ENCODE measurements around the gene CCSER2.

CCSER2 gene

GRCh38 chr10:84551437-84552120 lies 223.2 kb downstream of the CCSER2 start:
- DNase-seq: no peak
- H3K9me3 ChIP-seq (ENCODE audit: severe bottlenecking): no peaks in the 10 kb centered on the region
- no peaks in the 10 kb centered on the region for H3K27me3 ChIP-seq (ENCODE audit: insufficient read depth, low read depth, severe bottlenecking)
- no peak overlapping the region for H3K4me3 ChIP-seq (ENCODE audit: low read depth, low read length)
- H3K36me3 ChIP-seq: no peaks in the 10 kb centered on the region
- TF ChIP-seq, protein P1, sequence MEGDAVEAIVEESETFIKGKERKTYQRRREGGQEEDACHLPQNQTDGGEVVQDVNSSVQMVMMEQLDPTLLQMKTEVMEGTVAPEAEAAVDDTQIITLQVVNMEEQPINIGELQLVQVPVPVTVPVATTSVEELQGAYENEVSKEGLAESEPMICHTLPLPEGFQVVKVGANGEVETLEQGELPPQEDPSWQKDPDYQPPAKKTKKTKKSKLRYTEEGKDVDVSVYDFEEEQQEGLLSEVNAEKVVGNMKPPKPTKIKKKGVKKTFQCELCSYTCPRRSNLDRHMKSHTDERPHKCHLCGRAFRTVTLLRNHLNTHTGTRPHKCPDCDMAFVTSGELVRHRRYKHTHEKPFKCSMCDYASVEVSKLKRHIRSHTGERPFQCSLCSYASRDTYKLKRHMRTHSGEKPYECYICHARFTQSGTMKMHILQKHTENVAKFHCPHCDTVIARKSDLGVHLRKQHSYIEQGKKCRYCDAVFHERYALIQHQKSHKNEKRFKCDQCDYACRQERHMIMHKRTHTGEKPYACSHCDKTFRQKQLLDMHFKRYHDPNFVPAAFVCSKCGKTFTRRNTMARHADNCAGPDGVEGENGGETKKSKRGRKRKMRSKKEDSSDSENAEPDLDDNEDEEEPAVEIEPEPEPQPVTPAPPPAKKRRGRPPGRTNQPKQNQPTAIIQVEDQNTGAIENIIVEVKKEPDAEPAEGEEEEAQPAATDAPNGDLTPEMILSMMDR (IDR thresholded peaks at IDR 0.05; ENCODE audit: low read depth, low read length): no peak
- H3K27ac ChIP-seq: no peak overlapping the region

DNA sequence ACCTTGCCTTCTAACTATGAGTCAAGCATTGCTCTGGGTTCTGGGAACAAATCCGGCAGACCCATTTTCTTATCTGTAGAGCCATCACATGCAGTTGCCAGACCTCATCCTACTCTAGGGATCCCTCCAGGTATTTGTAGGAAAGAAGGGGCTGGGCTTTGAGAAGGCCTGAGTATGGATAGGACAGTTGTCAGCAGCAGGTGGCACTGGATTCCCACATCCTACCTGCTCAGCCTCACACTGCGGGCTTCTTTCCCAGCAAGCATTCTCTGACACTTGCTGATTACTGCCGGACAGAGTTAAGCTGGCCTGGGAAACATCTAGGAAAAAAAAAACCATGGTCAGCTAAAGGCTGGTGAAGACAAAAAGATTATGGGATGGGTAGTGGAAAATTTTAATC lies 224.1 kb downstream of the CCSER2 start:
- TF ChIP-seq, protein P1 (IDR thresholded peaks at IDR 0.05; ENCODE audit: low read depth, low read length): peak; percentile 64
- Histone ChIP-seq H3K36me3 (no peaks in the 10 kb centered on the region), H3K27me3 (ENCODE audit: insufficient read depth, low read depth, severe bottlenecking) (no peaks in the 10 kb centered on the region), H3K9me3 (ENCODE audit: severe bottlenecking) (no peaks in the 10 kb centered on the region), H3K4me3 (ENCODE audit: low read depth, low read length) (no peak overlapping the region), H3K27ac (no peak overlapping the region)
- DNase-seq: peak; percentile 75

DNA sequence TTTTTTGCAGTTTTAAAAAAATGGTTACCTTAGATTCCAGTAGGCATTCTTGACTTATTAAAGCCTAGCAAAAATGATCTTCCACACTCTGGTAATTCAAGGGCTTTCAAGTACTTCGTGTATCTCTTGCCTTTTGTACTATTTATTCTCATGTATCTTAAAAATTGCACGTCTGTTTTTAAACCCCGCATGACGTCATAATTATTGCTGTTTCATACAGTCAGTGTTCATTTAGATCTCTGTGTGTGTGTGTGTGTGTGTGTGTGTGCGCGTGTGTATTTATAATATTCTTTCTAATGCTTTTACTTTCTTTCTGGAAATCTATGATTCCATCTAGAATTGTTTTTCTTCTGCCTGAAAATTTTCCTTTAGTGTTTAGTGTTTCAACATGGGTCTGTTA lies 234.2 kb downstream of the CCSER2 start:
- H3K27ac ChIP-seq: no peak overlapping the region; the same call in 1 of the 2 replicates
- TF ChIP-seq, protein P1 (IDR thresholded peaks at IDR 0.05; ENCODE audit: low read depth, low read length): no peak
- no peak overlapping the region for H3K4me3 ChIP-seq (ENCODE audit: low read depth, low read length)
- no peak for DNase-seq
- no peaks in the 10 kb centered on the region for H3K36me3 ChIP-seq
- no peaks in the 10 kb centered on the region for H3K9me3 ChIP-seq (ENCODE audit: severe bottlenecking)
- no peaks in the 10 kb centered on the region for H3K27me3 ChIP-seq (ENCODE audit: insufficient read depth, low read depth, severe bottlenecking)

DNA sequence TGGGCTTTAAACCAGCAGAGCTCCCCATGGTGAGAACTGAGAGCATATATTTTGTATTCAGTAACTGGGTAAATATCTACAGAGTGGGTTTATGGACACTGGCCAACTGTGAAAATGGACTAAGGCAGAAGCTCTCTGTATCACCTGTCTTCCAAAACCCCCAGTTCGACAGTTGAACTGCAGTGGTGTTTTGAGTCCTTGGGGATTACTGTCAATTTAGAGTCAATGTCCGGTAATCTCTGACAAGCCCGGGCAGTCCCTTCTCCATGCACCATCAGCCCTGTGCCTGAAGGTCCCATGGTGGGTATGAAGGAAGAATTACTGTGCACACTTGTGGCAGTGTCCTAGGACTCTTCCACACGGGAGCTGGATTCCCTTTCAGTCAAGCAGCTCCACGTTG lies 235.0 kb downstream of the CCSER2 start:
- TF ChIP-seq, protein P1 (IDR thresholded peaks at IDR 0.05; ENCODE audit: low read depth, low read length): no peak
- H3K27me3 ChIP-seq (ENCODE audit: insufficient read depth, low read depth, severe bottlenecking): no peaks in the 10 kb centered on the region
- H3K27ac ChIP-seq: peak overlapping the region; percentile 50
- peak; percentile 77 for DNase-seq
- H3K9me3 ChIP-seq (ENCODE audit: severe bottlenecking): no peaks in the 10 kb centered on the region
- no peak overlapping the region for H3K4me3 ChIP-seq (ENCODE audit: low read depth, low read length)
- no peaks in the 10 kb centered on the region for H3K36me3 ChIP-seq

DNA sequence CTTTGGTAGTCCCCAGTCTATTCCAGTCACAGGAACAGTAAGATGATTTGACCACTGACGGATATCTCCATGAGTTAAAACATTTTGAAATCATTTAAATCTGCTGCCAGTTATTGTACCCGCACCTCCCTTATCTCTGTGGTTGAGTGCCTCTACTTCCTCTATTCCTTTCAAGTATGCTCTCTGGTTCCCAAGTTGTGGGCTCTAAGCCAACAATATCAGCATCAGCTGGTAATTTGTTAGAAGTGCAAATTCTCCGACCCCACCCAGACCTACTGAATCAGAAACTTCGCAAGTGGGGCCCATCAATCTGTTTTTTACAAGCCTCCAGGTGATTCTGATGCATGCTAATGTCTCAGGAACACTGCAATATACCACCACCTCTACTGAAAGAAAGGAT lies 235.5 kb downstream of the CCSER2 start:
- Histone ChIP-seq H3K27ac (peak overlapping the region; percentile 50), H3K27me3 (ENCODE audit: insufficient read depth, low read depth, severe bottlenecking) (no peaks in the 10 kb centered on the region), H3K36me3 (no peaks in the 10 kb centered on the region), H3K9me3 (ENCODE audit: severe bottlenecking) (no peaks in the 10 kb centered on the region), H3K4me3 (ENCODE audit: low read depth, low read length) (no peak overlapping the region)
- TF ChIP-seq, protein P1 (IDR thresholded peaks at IDR 0.05; ENCODE audit: low read depth, low read length): no peak
- no peak for DNase-seq

All from WERI-Rb-1 (cell line).